Duodenal mucosa (tissue), 2 donors: ENCODE measurements around the gene PSMB8.
A peak's percentile ranks its signal among the peaks of the same experiment; 100 is the strongest.
"Not testable (repeated sequence)": the region's sequence is repeated elsewhere in the genome, so short reads cannot be mapped to it uniquely, and the experiment has no call there.

Source experiments
- H3K27ac ChIP-seq: one replicate; pipeline ENCODE4 v1.7.0; 2013; ENCODE audit warnings: low read depth, low read length
- H3K27me3 ChIP-seq, 2 donors: one replicate each; pipeline ENCODE4 v1.7.0; 2013; ENCODE audit warnings: low read length in 2 of 2, control low read depth in 1 of 2; ENCODE audit not compliant: insufficient read depth in 2 of 2, control insufficient read depth in 1 of 2
- H3K36me3 ChIP-seq, 2 donors: one replicate each; pipeline ENCODE4 v1.7.0; 2013; ENCODE audit warnings: low read length in 2 of 2, control low read depth in 1 of 2; ENCODE audit not compliant: insufficient read depth in 2 of 2, control insufficient read depth in 1 of 2
- H3K4me1 ChIP-seq, 2 donors: one replicate each; pipeline ENCODE4 v1.7.0; 2013; ENCODE audit warnings: low read length in 2 of 2, control low read depth in 1 of 2; ENCODE audit not compliant: insufficient read depth in 2 of 2, control insufficient read depth in 1 of 2
- H3K4me3 ChIP-seq, 2 donors: one replicate each; pipeline ENCODE4 v1.7.0; 2013; ENCODE audit warnings: low read length in 2 of 2, low read depth in 1 of 2
- H3K9ac ChIP-seq, 2 donors: one replicate each; pipeline ENCODE4 v1.7.0; 2013; ENCODE audit warnings: low read length in 2 of 2, low read depth in 1 of 2
- H3K9me3 ChIP-seq, 2 donors: one replicate each; pipeline ENCODE4 v1.7.0; 2013; ENCODE audit warnings: low read length in 2 of 2, control low read depth in 1 of 2; ENCODE audit not compliant: control insufficient read depth in 1 of 2

Gene PSMB8

DNA sequence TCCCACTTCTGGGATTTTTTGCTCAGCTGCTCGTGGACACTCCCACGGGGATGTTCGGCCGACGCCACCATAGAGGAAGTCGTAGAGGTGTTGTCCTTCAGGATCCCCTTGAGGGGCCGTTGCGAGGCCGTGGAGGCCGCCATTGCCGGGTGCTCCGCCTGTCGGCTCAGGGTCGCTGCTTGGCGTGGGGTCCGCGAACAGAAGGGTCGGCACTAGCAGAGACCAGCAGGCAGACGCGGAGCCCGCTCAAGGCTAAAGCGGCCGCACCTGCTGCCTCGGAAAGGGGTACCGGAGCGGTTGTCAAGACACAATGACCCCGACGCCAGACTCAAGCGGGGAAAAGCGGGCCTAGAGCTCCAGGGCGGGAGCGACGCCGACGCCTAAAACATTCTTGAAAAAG lies 35.8 kb upstream of the PSMB8 start:
- Histone ChIP-seq H3K36me3 (no peaks in the 10 kb centered on the region), H3K9ac (no peak overlapping the region), H3K4me3 (no peak overlapping the region), H3K4me1 (no peaks in the 10 kb centered on the region), H3K27me3 (no peaks in the 10 kb centered on the region), H3K9me3 (no peaks in the 10 kb centered on the region), H3K27ac (no peak overlapping the region)

GRCh38 chr6:32876603-32877002 lies 32.8 kb upstream of the PSMB8 start:
- no peak overlapping the region for H3K9ac ChIP-seq
- no peaks in the 10 kb centered on the region for H3K27me3 ChIP-seq
- H3K9me3 ChIP-seq: no peaks in the 10 kb centered on the region
- no peaks in the 10 kb centered on the region for H3K36me3 ChIP-seq
- H3K4me3 ChIP-seq: no peak overlapping the region
- H3K4me1 ChIP-seq: no peaks in the 10 kb centered on the region
- no peak overlapping the region for H3K27ac ChIP-seq

- not testable (repeated sequence) for H3K27me3 ChIP-seq, H3K9me3 ChIP-seq, H3K36me3 ChIP-seq, H3K4me3 ChIP-seq, H3K27ac ChIP-seq, H3K9ac ChIP-seq, H3K4me1 ChIP-seq
These were observed 30.1 kb upstream of the PSMB8 start for GRCh38 chr6:32873947-32874346.

DNA sequence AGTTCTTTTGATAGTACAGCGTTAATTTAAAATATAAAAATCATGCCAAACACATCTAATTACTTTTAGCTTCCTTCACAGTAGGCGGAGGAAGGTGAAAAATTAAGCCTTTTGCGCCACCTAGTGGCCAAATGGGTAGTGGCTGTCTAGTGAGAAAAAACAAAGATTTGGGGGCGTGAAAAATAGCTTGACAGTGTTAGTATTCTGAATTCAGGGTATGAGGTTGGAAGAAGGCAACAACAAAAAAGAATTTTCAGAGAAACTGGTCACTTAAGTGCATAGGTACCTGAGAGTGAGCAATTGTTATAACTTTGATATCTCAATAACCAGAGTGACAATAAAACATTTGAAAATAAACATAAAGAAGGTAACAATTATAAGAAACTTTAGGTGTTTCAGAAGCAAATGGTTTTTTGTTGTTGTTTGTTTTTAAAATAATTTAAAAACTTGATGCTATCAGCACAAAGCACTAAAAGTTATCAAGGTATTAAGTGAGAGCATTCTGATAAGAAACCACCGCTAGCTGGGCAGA lies 24.5 kb upstream of the PSMB8 start:
- H3K4me1 ChIP-seq: peaks cover 14 to 27% of the 10 kb centered on the region in 2 donors
- no peaks in the 10 kb centered on the region for H3K27me3 ChIP-seq
- H3K9me3 ChIP-seq: no peaks in the 10 kb centered on the region
- no peaks in the 10 kb centered on the region for H3K36me3 ChIP-seq
- H3K27ac ChIP-seq: no peak overlapping the region
- H3K4me3 ChIP-seq: no peak overlapping the region
- no peak overlapping the region for H3K9ac ChIP-seq

DNA sequence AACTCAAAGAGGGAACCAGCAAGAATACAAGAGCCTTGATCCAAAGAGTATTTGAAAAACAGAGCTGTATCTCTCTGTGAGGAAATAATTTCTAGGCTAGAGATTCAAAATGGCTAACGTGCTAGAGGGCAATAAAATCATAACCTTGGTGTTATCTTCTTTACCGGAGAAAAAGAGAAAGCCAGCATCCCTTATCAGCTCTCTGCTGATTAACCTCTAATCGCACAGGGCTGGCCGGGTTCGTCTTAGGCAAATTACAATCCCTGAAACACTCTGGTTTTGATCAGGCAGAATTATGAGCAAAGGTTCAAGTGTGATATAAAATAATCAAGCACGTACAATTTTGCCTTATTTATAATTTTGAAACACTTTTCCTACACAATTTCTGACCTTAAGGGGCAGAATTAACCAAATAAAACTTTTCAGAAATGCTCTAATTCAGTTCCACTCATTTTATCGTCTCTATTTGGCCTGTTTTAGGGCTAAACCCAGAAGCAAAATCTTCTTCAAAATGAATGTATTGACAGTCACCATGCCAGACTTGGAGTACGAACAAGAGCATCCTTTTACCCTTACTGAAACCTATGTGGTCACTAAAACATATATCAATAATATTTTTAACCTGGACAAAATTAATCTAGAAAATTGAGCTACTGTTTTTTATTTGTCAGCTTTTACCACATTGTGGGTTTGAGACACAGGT lies 23.9 kb upstream of the PSMB8 start:
- no peaks in the 10 kb centered on the region for H3K9me3 ChIP-seq
- no peaks in the 10 kb centered on the region for H3K36me3 ChIP-seq
- no peaks in the 10 kb centered on the region for H3K27me3 ChIP-seq
- no peak overlapping the region for H3K9ac ChIP-seq
- peak overlapping the region in 1 of 2 donors; percentile 19 for H3K4me3 ChIP-seq
- H3K4me1 ChIP-seq: peaks cover 14 to 27% of the 10 kb centered on the region in 2 donors
- H3K27ac ChIP-seq: no peak overlapping the region

DNA sequence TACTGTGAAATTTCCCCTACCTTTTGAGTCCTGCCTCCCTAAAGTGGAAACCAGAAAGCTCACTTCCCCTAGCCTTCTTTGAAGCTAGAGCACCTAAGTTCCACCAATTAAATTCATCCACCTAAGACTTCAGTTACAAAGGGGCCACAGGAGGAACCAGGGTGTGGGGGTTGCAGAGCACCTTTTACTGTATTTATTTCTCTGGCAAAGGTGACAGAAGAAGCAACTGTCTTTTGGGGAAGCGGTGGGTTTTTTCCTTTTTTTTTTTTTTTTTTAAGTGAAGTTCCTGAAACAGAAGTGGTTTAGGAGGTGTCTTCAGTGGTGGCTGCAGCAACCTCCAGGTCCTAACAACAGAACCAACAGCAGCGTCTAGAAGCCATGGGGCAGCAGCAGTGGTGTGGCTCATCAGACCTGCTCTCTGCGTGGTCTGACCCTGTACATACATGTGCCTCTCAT lies 23.2 kb upstream of the PSMB8 start:
- Histone ChIP-seq H3K4me1 (peaks cover 14 to 27% of the 10 kb centered on the region in 2 donors), H3K27me3 (no peaks in the 10 kb centered on the region), H3K9me3 (no peaks in the 10 kb centered on the region), H3K36me3 (no peaks in the 10 kb centered on the region), H3K27ac (no peak overlapping the region), H3K9ac (peak overlapping the region in 1 of 2 donors; percentile 28), H3K4me3 (peak overlapping the region in 1 of 2 donors; percentile 19)

DNA sequence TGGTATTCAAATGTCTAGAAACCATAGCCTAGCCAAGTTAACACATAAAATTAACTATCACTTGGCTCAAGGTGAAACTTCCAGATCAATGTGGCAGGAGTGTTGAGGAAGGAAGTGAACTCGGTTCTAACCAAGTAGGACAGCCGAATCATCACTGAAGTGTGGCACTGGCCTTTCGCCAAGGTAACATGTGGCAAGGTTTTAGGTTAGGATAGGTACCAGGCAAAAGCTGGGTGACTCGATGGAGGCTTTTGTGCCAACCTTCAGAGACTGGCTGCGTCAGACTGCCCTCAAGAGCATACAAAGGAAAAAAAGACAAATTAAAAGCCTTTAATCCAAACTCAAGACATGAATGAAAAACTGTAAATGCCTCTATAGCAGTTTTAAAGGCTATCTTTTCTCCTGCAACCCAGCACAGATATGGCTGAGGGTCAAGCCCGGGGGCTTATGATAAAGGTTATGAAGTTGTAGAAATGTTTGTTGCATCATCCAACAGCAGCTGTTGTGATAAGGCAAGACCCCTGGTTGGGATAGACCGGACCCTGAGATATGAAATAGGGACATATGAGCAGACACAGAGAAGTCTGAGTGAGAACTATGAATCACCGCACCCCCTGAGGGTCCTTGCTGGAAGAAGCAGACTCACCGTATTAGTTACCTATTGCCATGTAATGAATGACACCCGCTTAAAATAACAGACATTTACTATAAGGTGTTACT lies 22.0 kb upstream of the PSMB8 start:
- H3K36me3 ChIP-seq: no peaks in the 10 kb centered on the region
- no peak overlapping the region for H3K9ac ChIP-seq
- no peak overlapping the region for H3K4me3 ChIP-seq
- peaks cover 14 to 29% of the 10 kb centered on the region in 2 donors for H3K4me1 ChIP-seq
- H3K27ac ChIP-seq: no peak overlapping the region
- H3K27me3 ChIP-seq: no peaks in the 10 kb centered on the region
- no peaks in the 10 kb centered on the region for H3K9me3 ChIP-seq

DNA sequence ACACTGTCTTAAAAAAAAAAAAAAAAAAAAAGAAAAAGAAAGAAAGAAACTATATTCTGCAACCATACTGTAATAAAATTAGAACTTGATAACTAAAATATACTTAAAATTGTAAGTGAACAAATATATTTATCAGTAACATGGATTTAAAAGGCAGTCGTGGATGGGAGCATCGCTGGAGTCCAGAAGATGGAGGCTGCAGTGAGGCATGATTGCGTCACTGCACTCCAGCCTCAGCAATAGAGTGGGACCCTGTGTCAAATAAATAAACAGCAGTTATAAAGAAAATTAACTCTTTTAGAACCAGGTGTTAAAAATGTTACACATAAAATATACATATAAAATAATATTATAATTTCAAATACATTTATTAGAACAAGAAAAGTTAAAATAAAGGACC lies 18.9 kb upstream of the PSMB8 start:
- Histone ChIP-seq H3K9me3 (no peaks in the 10 kb centered on the region), H3K27ac (no peak overlapping the region), H3K27me3 (no peaks in the 10 kb centered on the region), H3K36me3 (peaks cover 19 to 22% of the 10 kb centered on the region in 2 donors), H3K4me3 (no peak overlapping the region), H3K4me1 (peaks cover 10 to 22% of the 10 kb centered on the region in 2 donors), H3K9ac (no peak overlapping the region)

DNA sequence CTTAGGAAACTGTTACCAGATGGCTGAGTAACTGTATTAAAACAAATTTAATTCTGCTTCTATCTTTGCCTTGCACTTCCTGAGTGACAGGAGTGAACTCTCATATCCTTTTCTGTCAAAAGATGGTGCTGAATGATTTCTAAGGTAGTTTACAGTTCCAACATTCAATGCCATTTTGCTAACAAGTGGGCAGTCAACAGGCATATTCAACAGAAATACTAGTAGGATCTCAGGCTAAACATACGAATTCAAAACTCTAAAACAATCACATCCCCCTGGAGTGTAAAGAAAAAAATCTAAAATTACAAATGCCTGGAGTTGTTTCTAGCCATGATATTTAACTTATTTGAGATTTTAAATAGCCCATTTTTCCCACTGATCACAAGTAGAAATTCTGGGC lies 16.8 kb upstream of the PSMB8 start:
- Histone ChIP-seq H3K9me3 (no peaks in the 10 kb centered on the region), H3K4me1 (peaks cover 10 to 13% of the 10 kb centered on the region in 2 donors), H3K4me3 (no peak overlapping the region), H3K27me3 (no peaks in the 10 kb centered on the region), H3K27ac (no peak overlapping the region), H3K9ac (no peak overlapping the region), H3K36me3 (peaks cover 28 to 29% of the 10 kb centered on the region in 2 donors)

DNA sequence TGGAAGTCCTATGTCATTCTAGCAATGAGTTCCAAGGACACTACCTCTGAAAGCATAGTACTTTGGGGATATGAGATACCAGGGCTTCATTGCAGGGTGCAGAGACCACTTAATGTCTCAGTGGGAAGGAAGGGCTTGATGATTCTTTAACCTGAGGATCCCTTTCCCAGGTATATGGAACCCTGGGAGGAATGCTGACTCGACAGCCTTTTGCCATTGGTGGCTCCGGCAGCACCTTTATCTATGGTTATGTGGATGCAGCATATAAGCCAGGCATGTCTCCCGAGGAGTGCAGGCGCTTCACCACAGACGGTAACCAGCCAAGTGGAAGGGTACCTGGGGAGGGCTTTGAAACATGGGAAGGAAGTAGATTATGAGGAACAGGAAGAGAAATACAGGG lies 14.3 kb upstream of the PSMB8 start:
- Histone ChIP-seq H3K4me3 (no peak overlapping the region), H3K27ac (no peak overlapping the region), H3K4me1 (peaks cover 21% of the 10 kb centered on the region in 2 donors), H3K9ac (no peak overlapping the region), H3K36me3 (peaks cover 28 to 29% of the 10 kb centered on the region in 2 donors), H3K27me3 (no peaks in the 10 kb centered on the region), H3K9me3 (no peaks in the 10 kb centered on the region)
